ENCODE results near the gene KAT6B.

KAT6B gene

GRCh38 chr10:75018686-75019307 is 192.4 kb downstream of the KAT6B start:
- DNase-seq: no peak

- DNase-seq: no peak
These were observed 193.0 kb downstream of the KAT6B start for GRCh38 chr10:75019370-75019769.

- DNase-seq: no peak
These were observed 193.8 kb downstream of the KAT6B start for GRCh38 chr10:75020168-75020567.

GRCh38 chr10:75021379-75022249 is 195.2 kb downstream of the KAT6B start:
- DNase-seq: no peak

- DNase-seq: no peak
These were observed 196.7 kb downstream of the KAT6B start for GRCh38 chr10:75023074-75023473.

GRCh38 chr10:75024971-75025523 is 198.6 kb downstream of the KAT6B start:
- no peak for DNase-seq

GRCh38 chr10:75028049-75028448 is 201.6 kb downstream of the KAT6B start:
- no peak for DNase-seq

- no peak for DNase-seq
These were observed 202.3 kb downstream of the KAT6B start for GRCh38 chr10:75028748-75029147.

- DNase-seq: no peak
These were observed 203.0 kb downstream of the KAT6B start for GRCh38 chr10:75029420-75029819.

GRCh38 chr10:75029857-75030256 is 203.5 kb downstream of the KAT6B start:
- DNase-seq: no peak

- DNase-seq: no peak
These were observed 204.0 kb downstream of the KAT6B start for GRCh38 chr10:75030371-75030770.

GRCh38 chr10:75032119-75032518 is 205.7 kb downstream of the KAT6B start:
- DNase-seq: no peak

- no peak for DNase-seq
These were observed 206.4 kb downstream of the KAT6B start for GRCh38 chr10:75032813-75033212.

- DNase-seq: no peak
These were observed 207.2 kb downstream of the KAT6B start for GRCh38 chr10:75033399-75034130.

GRCh38 chr10:75034131-75034512 is 207.7 kb downstream of the KAT6B start:
- DNase-seq: peak; percentile 67

GRCh38 chr10:75034714-75035258 is 208.4 kb downstream of the KAT6B start:
- no peak for DNase-seq

- DNase-seq: no peak
These were observed 209.7 kb downstream of the KAT6B start for GRCh38 chr10:75035975-75036708.

GRCh38 chr10:75037171-75038153 is 211.1 kb downstream of the KAT6B start:
- DNase-seq: no peak

GRCh38 chr10:75038335-75038734 is 211.9 kb downstream of the KAT6B start:
- no peak for DNase-seq

- no peak for DNase-seq
These were observed 214.2 kb downstream of the KAT6B start for GRCh38 chr10:75040576-75040975.

Data from activated naive CD4-positive, alpha-beta T cell treated with Interleukin-2 at 50 U/mL for 16 hours (primary cell).